NCI-H1048 (cell line): Measurements from ENCODE around the gene ROS1.

Experiments used
- DNase-seq: peaks from one replicate; lab custom pipeline; 2025; lab: John Stamatoyannopoulos, UW

Gene ROS1

GRCh38 chr6:117440706-117441525 lies 15.2 kb upstream of the ROS1 start:
- DNase-seq: no peak

GRCh38 chr6:117432273-117432672 lies 6.5 kb upstream of the ROS1 start:
- no peak for DNase-seq

GRCh38 chr6:117423754-117424153 lies 2.0 kb downstream of the ROS1 start:
- DNase-seq: no peak

GRCh38 chr6:117418320-117418719 lies 7.4 kb downstream of the ROS1 start:
- no peak for DNase-seq

GRCh38 chr6:117417851-117418250 lies 7.9 kb downstream of the ROS1 start:
- no peak for DNase-seq

GRCh38 chr6:117414770-117415169 lies 11.0 kb downstream of the ROS1 start:
- no peak for DNase-seq

- no peak for DNase-seq
Measured at GRCh38 chr6:117411474-117411873, 14.3 kb downstream of the ROS1 start.

GRCh38 chr6:117409863-117410262 lies 15.9 kb downstream of the ROS1 start:
- DNase-seq: no peak

GRCh38 chr6:117409420-117409819 lies 16.3 kb downstream of the ROS1 start:
- DNase-seq: no peak

GRCh38 chr6:117404548-117404947 lies 21.2 kb downstream of the ROS1 start:
- DNase-seq: no peak

GRCh38 chr6:117401799-117402198 lies 23.9 kb downstream of the ROS1 start:
- no peak for DNase-seq

- DNase-seq: no peak
Measured at GRCh38 chr6:117399924-117400323, 25.8 kb downstream of the ROS1 start.

- DNase-seq: no peak
Measured at GRCh38 chr6:117399126-117399525, 26.6 kb downstream of the ROS1 start.

GRCh38 chr6:117397536-117398227 lies 28.1 kb downstream of the ROS1 start:
- DNase-seq: no peak

GRCh38 chr6:117396228-117396627 lies 29.5 kb downstream of the ROS1 start:
- no peak for DNase-seq

GRCh38 chr6:117395164-117395563 lies 30.6 kb downstream of the ROS1 start:
- no peak for DNase-seq

- no peak for DNase-seq
Measured at GRCh38 chr6:117393045-117393444, 32.7 kb downstream of the ROS1 start.

- DNase-seq: no peak
Measured at GRCh38 chr6:117391874-117392583, 33.7 kb downstream of the ROS1 start.

GRCh38 chr6:117389227-117390057 lies 36.3 kb downstream of the ROS1 start:
- no peak for DNase-seq

GRCh38 chr6:117387454-117387974 lies 38.2 kb downstream of the ROS1 start:
- DNase-seq: no peak

- no peak for DNase-seq
Measured at GRCh38 chr6:117384659-117385058, 41.1 kb downstream of the ROS1 start.

- DNase-seq: no peak
Measured at GRCh38 chr6:117381749-117382148, 44.0 kb downstream of the ROS1 start.
